ENCODE measurements around the gene ADARB2. TPM values are rescaled to one million over a fixed set of nuclear protein-coding genes. Genes with fewer than 3 reads are reported as not detected.

The ADARB2 gene
- polyA plus RNA-seq, 1 donor: 0.16 TPM

GRCh38 chr10:1686491-1686749 is 50.9 kb downstream of the ADARB2 start:
- DNase-seq (ENCODE audit: low read depth): no peak

- DNase-seq (ENCODE audit: low read depth): no peak
These were observed 51.4 kb downstream of the ADARB2 start for GRCh38 chr10:1685699-1686490.

DNA sequence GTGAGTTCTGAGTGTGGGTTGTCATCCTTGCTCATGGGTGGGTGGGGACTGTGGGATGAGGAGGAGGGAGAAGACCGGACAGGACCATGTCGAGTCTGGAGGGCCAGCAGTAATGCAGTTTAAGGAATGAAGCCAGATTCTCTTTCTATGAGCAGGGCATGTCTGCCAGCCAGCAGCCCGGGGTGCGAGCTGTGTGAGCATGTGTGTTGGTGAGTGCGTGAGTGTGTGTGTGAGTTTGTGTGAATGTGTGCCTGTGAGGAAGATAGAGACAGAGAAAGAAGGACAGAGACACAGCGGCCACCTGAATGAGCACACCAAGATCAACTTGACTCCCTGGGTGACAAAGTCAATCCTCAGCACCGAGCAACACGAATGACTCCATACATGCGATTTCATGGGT is 52.3 kb downstream of the ADARB2 start:
- no peak for DNase-seq (ENCODE audit: low read depth)

GRCh38 chr10:1683649-1684048 is 53.7 kb downstream of the ADARB2 start:
- no peak for DNase-seq (ENCODE audit: low read depth)

DNA sequence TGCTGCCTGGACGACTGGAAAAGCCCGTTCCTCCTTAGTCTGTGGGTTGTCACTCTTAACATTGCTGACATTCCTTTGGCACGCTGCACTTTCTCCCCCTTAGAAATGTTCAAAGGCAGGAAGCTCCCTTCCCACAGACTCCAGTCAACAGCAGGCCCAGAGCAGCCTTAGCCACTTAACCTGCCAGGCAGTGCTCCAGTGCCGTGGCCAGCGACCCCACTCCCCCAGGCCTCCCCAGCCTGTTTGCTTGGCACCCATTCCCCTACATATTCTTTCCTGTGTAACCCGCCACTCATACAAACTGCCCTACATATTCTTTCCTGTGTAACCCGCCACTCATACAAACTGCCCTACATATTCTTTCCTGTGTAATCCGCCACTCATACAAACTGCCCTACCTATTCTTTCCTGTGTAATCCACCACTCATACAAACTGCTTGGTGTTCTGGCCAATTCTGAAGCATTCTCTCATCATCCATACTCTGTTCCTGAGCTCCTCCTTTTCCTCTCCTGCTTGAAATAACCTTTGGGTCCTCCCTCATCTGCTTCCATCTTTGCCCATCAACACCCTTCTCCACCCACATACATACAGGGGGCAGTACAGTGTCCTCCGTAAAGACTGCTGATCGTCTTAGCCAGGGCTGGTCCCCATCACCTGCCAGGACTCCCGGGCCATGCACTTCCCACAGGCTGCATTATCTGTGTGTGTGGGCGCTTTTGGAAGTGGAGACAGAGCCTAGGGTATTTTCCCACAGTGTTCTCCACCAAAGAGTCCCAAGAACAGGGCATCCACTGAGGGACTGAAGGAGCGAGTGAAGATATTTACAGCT is 57.3 kb downstream of the ADARB2 start:
- no peak for DNase-seq (ENCODE audit: low read depth)

DNA sequence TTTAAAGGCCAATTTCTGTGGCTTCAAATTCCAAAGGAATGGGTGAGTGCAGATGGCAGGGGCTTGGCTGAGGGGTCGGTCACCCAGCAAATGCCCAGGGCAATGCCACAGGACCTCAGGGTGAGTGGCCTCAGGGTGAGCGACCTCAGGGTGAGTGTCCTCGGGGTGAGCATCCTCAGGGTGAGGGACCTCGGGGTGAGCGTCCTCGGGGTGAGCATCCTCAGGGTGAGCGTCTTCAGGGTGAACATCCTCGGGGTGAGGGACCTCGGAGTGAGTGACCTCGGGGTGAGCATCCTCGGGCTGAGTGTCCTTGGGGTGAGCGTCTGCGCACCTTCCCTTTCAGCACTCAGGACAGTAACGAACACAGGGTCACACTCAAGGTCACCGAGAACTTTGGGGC is 59.2 kb downstream of the ADARB2 start:
- no peak for DNase-seq (ENCODE audit: low read depth)

DNA sequence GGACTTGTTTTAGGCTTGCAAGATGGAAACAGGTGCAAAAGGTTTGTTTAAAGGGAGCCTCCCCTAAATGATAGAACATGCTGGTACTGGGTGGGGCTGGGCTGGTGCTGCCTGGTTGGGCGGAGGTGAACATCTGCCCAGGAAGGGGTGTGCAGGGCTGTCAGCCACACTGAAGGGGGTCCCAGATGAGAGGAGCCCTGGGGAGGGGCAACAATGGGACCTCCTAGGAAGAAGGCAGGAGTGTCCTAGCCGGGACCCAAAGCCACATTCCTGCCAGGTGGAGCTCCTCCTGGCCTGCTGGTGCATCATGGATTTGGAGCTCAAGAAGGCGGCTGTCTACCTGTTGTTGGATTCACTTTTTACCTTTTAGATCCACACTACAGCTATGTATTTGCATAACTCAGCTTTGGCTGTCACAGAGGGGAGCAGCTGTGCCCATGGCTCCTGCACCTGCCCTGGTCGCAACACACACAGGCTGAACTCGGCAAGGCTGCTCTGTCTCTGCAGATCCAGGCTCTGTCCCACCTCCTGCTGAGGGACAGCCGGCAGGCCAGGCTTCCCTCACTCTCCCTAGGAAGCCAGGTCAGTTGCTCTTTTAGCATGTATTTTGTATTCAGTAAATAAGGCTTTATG is 59.9 kb downstream of the ADARB2 start:
- no peak for DNase-seq (ENCODE audit: low read depth)

- no peak for DNase-seq (ENCODE audit: low read depth)
These were observed 62.8 kb downstream of the ADARB2 start for GRCh38 chr10:1674501-1674900.

DNA sequence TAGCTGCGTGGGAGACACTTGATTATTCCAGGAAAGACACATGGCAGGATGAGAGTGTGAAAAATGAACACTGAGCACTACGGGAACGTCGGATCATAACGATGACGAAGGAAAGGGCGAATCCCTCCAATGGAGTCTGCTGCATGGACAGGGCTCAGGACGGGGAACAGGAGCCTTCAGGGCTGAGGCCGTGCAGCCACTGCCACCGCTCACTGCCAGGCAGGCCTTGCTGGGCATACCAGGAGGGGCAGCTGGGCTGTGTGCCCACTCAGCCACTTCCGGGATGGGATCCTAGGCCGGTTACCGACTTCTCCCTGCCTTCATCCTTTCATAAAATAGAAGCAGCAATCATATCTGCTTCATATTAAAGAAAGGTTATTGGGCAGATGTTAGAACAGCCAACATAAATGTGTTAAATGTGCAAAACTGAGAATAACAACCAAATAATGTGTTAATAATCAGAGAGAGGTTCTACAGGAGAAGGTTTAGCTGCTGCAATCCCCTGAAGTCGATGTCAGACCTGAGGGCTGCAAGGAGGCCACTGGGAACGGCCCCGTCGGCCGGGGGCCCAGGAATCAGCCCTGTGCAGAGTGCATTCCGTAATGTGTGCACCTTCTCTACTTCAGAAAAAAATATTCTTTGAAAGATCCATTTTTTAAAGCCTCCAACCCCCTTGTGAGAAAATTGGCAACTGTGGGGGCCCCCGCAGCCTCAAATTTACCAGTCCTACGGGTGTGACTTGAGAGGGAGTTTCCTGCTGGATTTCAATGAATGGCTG is 63.6 kb downstream of the ADARB2 start:
- DNase-seq (ENCODE audit: low read depth): no peak

DNA sequence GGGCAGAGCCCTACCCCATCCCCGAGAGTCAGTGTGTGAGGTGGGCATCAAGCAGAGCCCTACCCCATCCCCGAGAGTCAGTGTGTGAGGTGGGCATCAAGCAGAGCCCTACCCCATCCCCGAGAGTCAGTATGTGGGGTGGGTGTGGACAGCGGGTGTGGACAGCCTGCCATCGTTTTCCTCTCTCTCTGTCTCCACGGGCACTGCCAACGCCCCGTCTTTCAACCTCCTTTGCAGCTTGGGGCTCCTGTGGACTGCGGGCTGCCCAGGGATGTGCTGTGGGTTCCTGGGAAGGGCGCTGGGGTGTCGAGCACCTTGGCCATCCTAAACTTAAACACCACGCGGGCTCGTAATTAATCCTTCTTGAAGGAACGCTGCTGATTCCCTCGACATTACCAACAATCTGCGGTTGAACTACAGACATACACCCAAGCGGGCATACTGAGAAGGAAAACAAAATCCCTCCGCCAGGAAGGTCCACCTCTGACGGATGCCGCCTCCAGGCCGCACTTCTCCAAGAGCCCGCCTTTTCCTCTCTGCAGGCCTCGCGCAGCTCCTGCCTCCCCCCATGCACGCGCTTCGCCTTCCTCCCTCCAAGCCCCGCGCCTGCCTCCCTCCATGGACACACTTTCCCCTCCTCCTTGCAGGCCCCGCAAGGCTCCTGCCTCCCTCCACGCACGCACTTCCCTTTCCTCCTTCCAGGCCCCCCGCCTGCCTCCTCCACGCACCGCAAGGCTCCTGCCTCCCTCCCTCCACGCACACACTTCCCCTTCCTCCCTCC is 65.1 kb downstream of the ADARB2 start:
- DNase-seq (ENCODE audit: low read depth): no peak

DNA sequence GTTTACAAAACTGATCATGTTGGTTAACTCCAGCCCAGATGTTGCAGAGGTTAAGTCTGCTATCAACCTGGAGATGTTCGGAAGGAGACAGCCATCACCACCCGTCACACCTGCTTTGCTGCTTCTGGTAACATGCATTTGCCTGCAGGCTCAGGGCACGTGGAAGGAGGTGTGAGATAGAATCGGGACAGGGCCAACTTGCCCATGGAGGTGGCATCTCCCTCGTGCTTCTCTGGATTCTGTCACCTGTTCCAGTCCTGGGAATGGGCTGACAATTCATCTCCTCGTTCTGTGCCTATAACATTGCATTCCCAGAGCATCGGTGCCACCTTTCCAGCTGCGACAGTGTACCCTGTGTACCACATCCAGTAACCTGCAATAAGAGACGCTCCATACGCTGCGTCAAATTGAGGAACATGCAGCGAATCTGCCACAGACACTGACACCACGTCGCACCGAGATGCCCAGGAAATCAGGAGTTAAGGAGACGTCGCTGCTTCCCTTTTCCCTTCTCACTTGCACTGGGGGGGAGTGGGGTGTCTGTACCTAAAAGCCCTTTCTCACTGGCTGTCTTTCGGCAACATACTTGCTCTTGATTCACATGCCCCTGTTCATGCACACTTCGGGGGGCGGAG is 65.8 kb downstream of the ADARB2 start:
- DNase-seq (ENCODE audit: low read depth): no peak

- no peak for DNase-seq (ENCODE audit: low read depth)
These were observed 66.6 kb downstream of the ADARB2 start for GRCh38 chr10:1670541-1671365.

DNA sequence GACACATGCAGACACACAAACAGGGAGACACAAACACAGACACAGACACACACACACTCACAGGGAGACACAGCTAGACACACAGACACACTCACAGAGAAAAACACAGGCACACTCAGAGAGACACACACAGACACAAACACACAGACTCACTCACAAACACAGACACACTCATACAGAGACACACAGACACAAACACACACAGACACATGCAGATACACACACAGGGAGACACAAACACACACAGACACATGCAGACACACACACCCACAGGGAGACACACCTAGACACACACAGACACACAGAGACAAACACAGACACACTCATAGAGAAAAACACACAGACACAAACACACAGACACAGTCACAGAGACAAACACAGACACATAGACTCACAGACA is 67.9 kb downstream of the ADARB2 start:
- no peak for DNase-seq (ENCODE audit: low read depth)

- DNase-seq (ENCODE audit: low read depth): no peak
These were observed 68.9 kb downstream of the ADARB2 start for GRCh38 chr10:1668399-1668798.

- DNase-seq (ENCODE audit: low read depth): no peak
These were observed 69.9 kb downstream of the ADARB2 start for GRCh38 chr10:1667392-1667791.

- DNase-seq (ENCODE audit: low read depth): no peak
These were observed 71.2 kb downstream of the ADARB2 start for GRCh38 chr10:1666147-1666546.

- DNase-seq (ENCODE audit: low read depth): no peak
These were observed 71.6 kb downstream of the ADARB2 start for GRCh38 chr10:1665681-1666080.

GRCh38 chr10:1665021-1665661 is 72.2 kb downstream of the ADARB2 start:
- no peak for DNase-seq (ENCODE audit: low read depth)

DNA sequence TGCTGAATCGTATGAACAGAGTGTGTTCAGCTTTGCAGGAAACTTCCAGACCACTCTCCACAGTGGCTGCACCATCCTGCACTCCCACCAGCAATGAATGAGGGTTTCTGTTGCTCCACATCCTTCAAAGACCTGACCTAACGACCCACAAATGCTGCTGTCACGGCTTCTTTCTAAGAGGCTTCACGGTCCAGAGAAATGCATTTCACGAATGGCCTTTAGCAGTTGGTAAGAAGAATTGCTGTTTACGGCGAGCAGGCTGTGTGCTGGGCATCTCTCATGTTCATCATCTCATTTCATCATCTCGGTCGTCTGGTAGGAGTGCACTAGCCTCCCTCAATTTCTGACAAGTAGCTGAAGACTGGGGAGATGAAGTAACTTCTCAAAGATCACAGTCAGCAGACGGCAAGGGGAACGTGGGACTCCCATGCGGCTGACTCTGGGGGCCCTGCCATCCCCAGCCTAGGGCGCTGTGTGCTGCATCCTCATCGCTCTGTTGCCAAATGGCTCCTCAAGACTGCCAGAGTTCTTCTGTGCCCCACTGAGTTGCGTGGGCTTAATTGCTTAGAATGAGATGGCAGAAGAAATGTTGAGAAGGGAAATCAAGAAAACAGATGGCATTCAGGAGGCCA is 72.9 kb downstream of the ADARB2 start:
- no peak for DNase-seq (ENCODE audit: low read depth)
